NCI-H524 (cell line): ENCODE measurements around the gene OR13G1.
"Not testable (repeated sequence)": the region's sequence is repeated elsewhere in the genome, so short reads cannot be mapped to it uniquely, and the experiment has no call there.

Source experiments
- DNase-seq, 2 experiments: peaks; one replicate each; lab custom pipeline; 2025; lab: John Stamatoyannopoulos, UW

OR13G1 gene, protein sequence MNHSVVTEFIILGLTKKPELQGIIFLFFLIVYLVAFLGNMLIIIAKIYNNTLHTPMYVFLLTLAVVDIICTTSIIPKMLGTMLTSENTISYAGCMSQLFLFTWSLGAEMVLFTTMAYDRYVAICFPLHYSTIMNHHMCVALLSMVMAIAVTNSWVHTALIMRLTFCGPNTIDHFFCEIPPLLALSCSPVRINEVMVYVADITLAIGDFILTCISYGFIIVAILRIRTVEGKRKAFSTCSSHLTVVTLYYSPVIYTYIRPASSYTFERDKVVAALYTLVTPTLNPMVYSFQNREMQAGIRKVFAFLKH

GRCh38 chr1:247679639-247680038, at the start of gene OR13G1:
Gene OR13G1, minus strand, starts transcription at chr1:247679739. Its CDS starts 6,698 bp downstream, at chr1:247673041.
- DNase-seq: no peak

GRCh38 chr1:247721222-247721621, 41.7 kb upstream of the OR13G1 start:
- DNase-seq: no peak

DNA sequence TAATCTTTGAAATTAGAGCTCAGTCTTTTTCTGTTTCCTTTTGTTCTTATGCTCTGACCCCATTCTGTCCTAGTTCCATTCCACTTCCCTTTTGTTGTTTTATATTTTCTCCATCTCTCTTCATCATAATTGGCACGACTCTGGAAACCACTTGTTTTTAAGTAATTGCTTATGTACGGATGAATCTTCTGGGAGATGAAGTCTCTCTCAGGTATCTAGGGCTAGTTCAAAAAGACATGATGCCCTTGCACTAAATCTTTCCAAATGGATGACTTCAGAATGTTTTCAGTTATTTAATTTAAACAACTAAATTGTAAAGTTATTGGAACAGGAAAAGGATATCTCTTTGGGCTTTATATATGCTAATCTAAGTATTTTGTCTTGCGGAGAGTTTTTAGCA, 37.0 kb upstream of the OR13G1 start, which contains the start of gene OR6F1:
Gene OR6F1, minus strand, starts transcription at position 101 of the 400 bp plus-strand sequence. CDS start 3,891 bp downstream, outside the sequence.
- no peak for DNase-seq

- DNase-seq: no peak
Measured at GRCh38 chr1:247713753-247714152, 34.2 kb upstream of the OR13G1 start.

DNA sequence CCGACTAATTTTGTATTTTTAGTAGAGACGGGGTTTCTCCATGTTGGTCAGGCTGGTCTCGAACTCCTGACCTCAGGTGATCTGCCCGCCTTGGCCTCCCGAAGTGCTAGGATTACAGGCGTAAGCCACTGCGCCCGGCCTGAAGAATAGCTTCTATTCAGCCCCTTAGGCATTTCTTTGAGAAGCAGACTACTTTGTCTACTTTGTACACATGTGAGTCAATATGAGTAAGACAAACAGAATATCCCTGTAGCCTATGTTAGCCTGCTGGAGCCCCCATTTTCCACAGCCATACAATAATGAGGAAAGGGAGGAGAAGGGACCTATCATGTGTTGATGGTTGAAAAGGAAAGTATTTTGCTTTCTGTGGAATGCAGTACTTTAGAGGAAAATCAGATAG, 31.1 kb upstream of the OR13G1 start:
- not testable (repeated sequence) for DNase-seq

DNA sequence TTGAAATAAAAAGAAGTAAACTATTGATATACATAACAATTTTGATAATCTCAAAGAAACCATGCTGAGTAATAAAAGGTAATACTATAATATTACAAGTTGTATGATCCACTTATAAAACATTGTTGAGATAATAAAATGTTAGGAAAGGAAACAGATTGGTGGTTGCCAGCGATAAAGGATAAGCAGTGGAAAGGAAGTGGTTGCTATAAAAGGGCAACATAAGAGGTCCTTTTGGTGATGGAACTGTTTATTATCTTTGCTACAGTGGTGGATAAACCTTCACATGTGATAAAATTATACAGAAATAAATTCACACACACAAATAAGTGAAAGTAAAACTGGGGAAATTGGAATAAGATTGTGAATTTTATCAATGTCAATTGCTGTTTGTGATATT, 21.8 kb upstream of the OR13G1 start:
- no peak for DNase-seq

DNA sequence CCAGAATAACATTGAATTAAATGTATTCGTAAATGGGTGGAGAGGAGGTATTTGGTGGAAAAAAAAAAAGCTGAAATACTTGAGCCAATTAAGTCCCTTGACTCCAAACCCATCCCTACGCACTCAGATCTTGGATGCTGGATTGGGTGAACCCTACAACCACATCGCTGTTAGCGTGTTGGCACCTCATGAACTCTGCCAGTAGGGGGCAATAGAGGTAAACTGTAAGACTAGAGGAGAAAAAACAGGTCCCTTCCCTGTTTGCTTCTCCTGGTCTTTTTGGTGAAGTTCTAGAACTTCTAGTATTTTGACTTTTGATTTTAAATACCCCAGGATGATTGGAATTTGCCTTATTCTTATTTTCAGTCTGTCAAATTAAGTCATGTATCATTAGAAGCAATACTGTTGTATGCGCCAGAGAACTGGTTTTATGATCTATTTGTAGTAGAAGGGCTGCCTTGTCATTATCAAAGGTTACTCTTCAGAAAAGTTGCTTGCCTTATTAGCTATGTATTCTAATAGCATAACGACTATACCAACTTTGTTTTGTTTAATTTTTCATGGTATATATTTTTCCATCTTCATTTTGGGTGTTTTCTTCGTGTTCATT, 1.9 kb upstream of the OR13G1 start:
- DNase-seq: peak in 1 of 2 experiments; percentile 5

- no peak for DNase-seq
Measured at GRCh38 chr1:247680171-247680570, 632 bp upstream of the OR13G1 start.

DNA sequence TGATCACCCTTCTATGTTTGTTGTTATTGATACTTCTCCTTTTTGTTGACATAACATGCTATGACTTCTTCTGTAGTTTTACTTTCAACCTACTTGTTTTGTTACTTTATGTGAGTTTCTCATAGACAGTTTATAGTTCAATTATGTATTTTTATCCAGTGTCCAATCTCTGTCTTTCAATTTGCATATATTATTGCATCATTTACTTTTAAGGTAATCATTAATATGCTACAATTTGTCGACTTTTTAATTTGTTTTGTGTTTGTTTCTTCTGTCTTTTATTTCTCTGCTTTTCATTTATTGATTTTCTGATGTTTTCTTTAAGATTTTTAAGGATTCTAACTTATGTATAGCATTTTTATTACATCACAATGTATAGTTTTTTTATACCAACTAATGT, 10.3 kb downstream of the OR13G1 start:
- no peak for DNase-seq

GRCh38 chr1:247656221-247656875, 23.2 kb downstream of the OR13G1 start:
- DNase-seq: no peak

- DNase-seq: no peak
Measured at GRCh38 chr1:247653040-247653439, 26.5 kb downstream of the OR13G1 start.

- no peak for DNase-seq
Measured at GRCh38 chr1:247647864-247648263, 31.7 kb downstream of the OR13G1 start.

- DNase-seq: no peak
Measured at GRCh38 chr1:247646867-247647266, 32.7 kb downstream of the OR13G1 start.

- no peak for DNase-seq
Measured at GRCh38 chr1:247642742-247643141, 36.8 kb downstream of the OR13G1 start.

DNA sequence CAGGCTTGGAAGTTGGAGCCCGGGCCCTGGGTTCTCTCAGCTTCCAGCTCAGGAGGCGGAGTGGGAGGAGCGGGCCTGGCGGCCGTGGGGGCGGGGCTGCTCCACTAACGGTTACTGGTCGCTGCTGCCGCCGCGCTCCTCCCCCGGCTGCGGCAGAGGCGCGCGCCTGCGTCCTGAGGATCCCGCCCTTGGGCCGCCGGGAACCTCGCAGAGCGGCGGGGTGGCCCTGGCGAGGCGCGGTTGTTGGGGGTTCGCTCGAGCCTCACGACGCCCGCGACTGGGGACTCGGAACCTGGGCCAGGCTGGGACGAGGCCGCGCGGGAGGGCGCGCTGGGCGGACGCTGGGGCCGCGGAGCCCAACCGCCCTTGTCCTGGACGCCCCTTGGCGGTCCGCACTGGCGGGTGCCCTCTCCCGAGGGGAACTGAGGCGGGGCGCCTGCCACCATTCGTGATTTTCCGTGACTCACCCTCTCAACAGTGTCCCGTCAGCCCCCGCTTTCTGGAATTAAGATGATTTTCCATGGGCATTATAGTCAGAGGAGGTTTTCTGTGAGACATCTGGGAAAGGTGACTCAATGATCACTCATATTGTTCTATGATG, 40.1 kb downstream of the OR13G1 start:
- DNase-seq: peak in 1 of 2 experiments; percentile 8

DNA sequence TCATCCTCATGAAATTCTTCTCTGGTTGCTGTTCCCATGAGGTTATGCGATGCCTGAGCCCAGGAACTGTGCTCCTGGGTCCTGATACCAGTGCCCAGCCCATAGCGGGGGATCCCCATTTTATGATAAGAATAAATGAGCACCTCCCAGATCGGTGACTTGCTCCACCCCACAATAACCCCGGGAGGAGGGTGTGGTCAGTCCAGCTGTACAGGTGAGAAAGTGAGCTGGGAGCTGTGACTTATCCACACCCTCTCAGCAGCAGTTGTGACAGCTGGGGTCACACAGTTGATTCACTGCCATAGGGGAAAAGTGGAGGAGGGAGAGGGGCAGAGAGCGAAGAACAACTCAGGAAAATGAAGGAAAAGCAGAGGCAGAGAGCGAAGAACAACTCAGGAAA, 40.8 kb downstream of the OR13G1 start:
- DNase-seq: no peak

GRCh38 chr1:247638011-247638410, 41.5 kb downstream of the OR13G1 start:
- DNase-seq: no peak

DNA sequence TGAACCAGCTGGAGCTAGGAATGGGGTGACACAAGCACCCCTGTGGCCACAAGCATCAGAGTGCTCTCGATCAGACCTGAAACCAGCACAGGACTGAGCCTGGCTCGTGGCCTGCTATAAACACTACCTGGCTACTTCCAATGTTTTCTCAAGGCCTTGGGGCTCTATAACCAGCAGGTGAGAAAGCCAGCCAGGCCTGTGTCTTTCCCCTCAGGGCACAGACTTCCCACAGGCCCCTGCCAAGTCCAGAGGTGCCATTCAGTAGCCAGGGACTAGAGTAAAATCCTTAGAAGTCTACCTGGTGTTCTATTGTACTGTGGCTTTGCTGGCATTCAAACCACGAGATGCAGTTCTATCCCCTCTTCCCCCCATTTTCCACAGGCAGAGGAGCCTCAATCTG, 51.6 kb downstream of the OR13G1 start:
- no peak for DNase-seq
